Eye (tissue), 1 donor: ENCODE data around the gene AP5B1.

Experiments
- DNase-seq: peaks from one replicate; pipeline ENCODE4 v3.0.0-alpha.2; 2015

Gene AP5B1, protein sequence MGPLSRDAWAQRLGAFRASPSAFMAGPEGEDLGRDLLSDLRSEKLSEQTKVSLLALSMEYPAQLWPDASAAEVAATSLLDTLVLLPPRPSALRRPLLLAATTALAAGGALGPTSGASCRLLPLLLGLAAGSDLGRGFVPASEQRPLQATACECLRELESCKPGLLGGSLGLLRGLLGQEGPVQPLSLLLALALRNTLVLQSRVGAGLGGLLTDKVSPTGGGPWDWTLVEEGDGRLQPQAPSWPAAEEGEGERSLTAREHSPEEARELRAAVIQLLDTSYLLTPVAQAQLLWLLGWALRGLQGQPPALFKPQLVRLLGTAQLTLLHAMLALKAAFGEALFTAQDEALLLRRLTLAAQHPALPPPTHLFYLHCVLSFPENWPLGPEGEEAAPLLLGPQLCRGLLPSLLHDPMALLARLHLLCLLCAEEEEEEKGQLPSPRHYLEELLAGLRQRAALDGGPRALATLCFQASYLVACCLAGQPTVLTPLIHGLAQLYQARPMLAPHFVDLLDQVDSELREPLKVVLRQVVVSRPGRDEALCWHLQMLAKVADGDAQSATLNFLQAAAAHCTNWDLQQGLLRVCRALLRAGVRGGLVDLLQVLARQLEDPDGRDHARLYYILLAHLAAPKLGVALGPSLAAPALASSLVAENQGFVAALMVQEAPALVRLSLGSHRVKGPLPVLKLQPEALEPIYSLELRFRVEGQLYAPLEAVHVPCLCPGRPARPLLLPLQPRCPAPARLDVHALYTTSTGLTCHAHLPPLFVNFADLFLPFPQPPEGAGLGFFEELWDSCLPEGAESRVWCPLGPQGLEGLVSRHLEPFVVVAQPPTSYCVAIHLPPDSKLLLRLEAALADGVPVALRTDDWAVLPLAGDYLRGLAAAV

DNA sequence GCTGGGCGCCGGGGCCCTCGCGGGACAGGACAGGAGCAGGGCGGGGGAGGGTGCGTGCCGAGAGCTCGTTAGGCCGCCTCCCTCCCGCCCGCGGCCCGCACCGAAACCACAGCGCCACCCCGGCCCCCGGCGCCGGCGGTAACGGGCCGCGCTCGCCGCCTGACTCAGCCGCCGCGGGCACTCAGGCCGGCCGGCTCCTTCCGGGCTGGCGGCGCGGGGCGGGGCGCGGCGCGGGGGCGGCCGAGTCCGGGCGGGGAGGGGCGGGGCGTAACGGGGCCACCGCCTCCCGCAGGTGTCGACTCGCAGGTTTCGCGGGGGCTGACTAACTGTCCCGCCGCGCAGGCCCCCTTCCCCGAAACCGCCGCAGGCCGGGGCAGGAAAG, at the start of gene AP5B1:
Gene AP5B1 (minus strand): TSS at position 207 of the 382 bp plus-strand sequence. CDS start 385 bp downstream, outside the sequence.
- DNase-seq: peak; percentile 67

DNA sequence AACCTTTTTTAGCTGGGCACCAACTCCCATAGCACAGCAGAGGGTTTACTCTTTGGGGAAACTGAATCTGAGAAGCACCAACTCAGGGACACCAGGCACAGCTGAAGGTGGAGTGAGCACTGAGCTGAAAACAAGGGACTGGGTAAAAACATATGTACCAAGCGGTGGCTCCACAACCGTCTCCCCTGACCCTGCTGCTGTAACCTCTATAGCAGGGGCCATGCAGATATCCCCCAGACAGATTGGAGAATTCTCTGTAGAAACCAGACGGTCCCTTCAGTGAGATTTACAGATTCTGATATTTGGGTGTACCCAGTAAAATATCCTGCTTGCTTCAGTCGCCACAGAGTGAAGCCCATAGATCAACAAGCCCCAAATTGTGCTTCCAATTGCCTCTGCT, 48.7 kb upstream of the AP5B1 start:
- DNase-seq: no peak

DNA sequence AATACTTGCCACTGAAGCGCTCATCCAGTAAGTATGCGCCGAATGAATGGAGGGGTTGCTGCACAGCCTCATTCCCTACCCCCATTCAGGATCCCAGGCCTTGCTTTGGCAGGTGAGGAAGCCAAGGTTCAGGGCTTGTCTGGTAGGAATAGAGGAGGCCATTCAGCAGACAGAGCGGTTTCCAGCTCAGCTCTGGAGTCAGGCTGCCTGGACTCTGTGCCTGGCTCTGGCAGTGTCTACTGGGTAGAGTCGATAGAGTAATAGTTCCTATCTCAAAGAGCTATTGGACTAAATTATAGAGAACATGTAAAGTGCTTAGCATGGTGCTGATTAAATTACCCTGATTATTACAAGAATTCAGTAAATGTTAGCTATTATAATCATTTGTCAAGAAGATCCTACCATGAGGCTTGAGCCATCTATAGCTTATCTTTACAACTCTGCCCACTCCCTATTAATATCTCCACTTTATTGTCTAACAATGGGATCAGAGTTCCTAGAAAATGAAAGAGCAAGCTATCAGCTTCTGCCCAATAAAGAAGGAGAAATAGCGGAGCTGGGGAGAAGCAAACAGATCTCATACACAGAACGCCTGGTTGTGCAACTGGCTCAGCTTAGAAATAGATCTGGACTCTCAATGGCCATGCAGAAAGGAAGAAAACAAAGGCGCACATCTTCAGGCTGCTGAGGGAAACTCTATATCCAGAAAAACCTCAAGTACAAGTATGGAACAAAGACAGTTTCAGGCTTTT, 46.4 kb upstream of the AP5B1 start:
- no peak for DNase-seq

DNA sequence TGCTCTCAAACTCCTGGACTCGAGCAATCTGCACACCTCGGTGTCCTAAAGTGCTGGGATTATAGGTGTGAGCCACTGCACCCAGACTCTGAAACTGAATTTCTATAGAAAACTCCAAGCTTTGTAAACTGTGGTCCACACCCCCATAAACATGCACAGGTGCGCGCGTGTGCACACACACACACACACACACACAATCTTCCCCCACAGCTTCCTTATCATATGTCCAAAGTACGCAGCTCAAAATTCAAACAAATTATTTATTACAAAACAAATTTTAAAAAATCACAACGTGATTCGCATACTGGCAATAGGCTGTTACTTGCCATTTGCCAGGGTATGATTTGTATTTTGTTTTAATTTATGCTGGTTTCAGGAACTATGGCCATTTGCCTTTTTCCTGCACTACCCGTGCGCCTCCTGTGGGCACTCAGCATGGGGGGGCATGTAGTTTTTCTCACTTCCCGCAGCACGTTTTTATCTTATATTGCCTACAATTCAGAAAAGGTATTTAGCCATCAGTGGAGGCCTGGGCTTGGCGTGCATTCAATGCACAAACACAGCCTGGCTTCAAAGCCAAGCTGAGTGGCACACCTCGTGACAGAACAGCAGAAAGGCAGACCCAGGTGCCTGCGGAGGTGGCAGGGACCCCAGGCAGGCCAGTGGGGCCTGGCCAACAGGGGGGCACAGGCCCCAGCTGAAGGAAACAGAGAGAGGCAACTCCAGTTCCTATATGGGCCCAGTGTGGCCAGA, 42.2 kb upstream of the AP5B1 start:
- no peak for DNase-seq

DNA sequence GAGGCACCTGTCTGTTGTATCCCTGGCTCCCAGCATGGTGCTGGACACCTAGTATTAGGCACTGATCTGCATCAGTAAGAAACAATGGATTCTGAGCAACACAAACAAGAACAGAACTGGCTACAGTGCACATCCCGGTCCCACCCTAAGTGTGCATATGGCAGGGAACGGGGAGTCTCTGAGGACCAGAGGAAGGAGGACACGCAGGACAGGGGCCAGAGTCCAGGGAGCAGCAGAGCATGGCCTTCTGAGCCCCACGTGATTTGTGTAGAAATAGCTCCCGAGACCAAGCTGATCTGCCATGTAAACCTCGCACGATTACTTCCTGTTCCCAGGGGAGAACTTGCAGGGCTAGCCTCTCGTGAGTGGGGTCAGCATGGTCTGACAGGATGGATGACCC, 40.3 kb upstream of the AP5B1 start:
- no peak for DNase-seq

DNA sequence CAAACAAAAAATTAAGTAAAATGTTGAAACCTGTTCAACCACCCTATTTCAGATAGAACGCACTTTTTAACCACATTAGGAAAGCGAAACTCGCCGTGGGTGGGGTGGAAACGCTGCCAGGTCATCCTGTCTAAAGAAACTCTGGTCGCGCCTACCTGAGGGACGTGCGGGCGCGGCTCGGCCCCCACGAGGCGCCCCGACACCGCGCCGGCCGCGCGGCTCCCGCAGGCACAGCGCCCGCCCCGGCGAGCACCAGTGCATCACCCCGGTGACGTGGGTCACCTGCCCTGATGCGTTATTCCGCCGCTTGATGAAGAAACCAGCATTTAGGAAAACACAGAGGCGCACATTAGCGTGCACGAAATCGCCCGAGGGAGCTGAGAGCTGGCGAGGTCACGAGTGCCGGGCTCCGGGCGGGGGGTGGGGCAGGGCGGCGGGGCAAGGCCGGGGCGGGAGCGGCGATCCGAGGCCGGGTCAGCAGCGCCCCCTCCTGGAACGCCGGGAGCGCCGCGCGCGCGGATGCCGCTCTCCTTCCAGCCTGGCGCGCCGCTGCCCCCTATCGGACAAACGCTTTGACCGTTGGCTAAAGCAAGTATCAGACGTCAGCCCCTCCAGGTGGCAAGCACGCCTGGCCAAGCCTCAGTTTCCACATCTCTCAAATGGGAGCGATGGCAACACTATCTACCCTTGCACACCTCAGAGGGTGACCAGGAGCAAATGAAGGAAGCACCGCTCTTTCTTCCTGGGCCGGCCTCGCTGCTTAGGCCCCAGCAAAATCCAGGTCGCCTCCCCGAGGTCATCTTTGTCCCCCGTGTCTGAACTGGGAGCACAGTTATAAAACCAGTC, 37.3 kb upstream of the AP5B1 start:
- peak; percentile 97 for DNase-seq

DNA sequence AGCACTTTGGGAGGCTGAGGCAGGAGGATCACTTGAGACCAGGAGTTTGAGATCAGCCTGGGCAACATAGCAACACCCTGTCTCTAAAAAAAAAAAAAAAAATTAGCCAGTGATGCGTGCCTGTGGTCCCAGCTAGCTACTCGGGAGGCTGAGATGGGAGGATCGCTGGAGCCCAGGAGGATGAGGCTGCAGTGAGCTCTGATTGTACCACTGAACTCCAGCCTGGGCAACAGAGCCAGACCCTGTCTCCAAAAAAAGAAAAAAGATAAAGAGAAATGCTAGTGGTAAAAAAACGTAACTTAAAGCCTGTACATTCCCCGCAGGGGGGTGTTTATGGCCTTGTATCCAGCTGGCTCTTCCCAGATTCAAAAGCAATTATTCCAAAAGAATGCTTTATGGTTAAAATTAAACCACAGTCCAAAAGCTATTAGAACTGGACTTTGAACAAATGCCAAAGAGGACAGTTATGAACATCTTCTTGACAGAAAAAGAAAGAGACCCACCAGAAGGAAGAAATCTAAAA, 36.6 kb upstream of the AP5B1 start:
- peak; percentile 46 for DNase-seq

DNA sequence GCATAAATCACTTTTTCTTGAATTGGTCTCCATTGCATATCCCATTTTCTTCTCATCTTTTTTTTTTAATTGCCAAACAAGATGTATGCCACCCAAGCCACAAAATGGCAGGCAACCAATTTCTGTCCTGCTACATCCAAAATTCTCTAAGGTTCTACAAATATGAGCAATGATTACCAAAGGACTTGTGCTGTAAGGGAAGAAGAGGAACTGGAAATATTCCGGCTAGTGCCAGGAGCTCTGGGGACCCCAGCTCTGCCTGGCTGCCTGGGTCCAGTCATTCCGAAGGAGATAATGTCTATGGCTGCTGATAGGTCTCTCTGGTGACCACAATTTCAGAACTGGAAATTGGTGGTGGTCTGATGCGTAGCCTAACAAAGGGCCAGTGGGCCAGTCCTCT, 35.9 kb upstream of the AP5B1 start:
- no peak for DNase-seq

DNA sequence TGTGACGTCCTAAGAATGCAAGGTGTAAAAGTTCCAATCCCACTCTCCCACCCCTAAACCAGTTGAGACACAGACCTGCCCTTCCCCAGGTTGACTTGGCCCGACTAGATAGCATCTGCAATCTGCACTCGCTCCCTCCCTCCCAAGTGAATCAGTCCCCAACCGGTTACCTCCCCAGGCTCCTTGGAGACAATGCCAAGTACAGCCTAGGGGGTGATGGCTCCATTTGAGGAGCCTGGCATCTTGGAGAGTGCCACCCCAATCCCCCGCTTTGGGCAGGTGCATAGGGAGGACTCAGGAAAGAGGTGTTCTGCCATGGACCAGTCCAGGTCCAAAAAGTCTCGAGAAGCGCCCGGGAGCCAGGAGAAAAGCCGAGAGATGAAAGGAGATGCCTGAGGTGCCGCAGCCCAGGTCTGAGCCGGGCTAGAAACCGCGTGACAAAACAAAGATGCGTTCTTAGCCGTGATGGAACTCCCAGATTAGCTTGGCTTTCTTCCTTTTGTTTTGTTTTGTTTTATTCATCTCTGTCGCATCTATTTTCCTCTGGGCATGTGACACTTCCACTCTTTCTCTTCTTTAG, 34.3 kb upstream of the AP5B1 start:
- no peak for DNase-seq

DNA sequence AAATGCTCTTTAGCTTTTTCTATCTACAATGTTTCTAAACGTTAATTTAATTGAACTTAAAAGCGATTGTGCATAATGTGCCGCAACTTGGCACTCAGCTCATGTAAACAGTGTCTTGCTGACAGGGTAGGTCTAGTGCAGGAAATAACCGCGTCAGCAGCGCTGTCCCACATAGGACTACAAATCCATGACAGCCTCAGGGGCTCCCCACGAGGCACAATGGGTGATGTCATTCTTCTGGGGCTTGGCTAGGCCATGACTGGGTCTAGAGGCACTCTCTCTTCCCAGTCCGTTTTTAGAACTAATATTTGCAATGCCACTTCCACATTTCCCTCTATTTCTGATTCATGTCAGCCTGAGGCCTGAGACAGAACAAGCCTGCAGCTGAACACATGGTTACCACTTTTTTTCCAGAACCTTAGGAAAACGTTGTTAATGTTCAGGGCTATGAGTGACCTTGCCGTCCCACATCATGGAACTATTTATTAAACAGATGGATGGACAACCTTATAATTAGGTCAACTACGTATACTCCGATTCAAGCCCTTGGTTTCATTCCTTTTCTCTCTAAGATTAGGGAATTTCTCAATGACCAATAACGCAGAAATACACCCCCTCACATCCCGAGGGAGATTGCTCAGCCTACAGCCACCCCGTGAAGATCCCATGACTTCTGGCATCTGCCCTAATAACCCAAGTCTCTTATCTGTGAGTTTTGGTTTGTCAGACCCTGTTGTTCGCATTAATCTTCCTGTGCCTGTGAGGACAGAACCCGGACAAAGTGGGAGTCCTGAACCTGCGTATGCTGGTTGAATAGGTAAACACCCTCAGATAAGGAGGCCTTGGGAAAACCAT, 33.6 kb upstream of the AP5B1 start:
- DNase-seq: no peak

DNA sequence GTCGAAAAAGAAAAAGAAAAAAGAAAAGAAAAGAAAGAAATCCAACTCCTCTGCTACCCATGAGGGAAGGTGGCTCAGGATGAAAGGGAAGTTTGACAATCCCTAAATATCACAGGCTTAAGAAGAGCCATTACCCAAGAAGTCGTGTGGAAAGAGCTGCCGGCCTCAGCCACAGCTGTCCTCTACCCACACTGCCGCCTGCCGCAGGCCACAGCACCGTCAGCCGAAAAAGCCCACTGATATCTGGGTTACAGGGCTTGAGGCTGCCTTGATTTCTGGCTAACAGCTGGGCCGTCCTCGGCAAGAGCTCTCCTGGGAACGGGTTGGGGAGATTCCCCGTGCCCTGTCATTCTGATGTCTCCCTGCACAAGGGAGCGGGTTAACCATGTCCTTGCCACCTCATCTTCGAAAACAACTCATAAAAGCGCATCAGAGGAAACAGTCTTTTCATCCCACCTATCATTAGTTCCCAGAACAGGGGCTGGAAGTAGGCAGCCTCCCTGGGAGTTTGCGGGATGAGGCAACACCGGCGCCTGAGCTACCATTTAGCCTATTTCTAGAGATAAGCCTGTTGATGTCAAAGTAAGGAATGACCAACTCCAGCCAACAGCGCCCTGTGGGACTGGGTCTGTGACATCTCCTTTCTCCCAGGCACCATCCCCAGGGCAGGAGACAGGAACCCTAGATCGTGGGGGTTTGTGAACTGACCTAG, 31.1 kb upstream of the AP5B1 start:
- peak; percentile 34 for DNase-seq

DNA sequence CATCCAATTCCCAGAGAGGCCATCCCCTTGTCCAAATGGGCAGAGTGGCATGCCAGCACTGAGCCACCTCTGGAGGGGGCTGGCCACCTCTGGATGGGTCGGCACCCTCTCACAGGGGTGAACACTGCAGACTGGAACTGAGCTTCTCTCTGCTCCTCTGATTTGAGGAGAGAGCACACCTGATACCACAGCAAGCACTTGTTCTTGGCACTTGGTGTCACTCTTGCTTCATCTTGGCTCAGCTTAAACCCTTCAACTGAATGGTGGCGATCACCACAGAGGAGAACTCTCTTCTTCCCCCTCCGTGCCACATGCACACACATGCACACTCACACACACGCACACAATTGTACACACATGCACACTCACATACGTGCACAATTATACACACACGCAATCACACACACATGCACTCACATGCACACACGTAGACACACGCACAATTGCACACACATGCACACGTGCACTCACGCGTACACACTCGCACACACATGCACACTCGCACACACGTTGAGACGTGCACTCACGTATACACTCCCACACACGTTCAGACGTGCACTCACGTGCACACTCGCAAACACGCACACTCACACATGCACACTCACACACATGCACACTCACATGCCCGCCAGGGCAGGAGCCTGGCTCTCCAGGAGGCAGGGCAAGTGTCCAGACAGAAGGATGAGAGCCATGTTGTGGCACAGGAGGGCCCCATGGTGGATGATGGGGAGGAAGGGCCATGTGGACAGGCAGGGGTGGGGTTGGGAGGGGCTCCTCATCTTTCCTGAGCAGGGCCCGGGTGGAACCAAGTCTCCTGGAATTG, 29.5 kb upstream of the AP5B1 start:
- DNase-seq: no peak

DNA sequence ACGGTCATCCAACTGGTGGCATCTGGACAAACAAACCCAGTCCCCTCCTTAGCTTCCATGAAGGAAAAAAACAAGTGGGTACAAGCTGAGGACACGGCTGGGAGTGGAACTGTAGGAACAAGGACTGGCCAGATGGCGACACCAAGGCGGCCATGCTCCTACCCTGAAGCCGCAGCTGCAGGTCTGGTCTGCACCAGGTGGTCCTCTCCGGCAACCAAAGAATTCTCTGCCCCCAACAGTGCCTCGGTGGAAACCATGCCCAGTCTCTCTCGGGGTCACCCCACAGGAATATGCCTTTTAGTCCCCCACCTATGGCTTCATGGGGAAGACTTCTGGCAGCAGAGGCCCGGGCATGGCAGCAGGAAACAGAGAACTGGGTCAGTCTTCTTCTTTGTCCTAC, 28.7 kb upstream of the AP5B1 start:
- no peak for DNase-seq

DNA sequence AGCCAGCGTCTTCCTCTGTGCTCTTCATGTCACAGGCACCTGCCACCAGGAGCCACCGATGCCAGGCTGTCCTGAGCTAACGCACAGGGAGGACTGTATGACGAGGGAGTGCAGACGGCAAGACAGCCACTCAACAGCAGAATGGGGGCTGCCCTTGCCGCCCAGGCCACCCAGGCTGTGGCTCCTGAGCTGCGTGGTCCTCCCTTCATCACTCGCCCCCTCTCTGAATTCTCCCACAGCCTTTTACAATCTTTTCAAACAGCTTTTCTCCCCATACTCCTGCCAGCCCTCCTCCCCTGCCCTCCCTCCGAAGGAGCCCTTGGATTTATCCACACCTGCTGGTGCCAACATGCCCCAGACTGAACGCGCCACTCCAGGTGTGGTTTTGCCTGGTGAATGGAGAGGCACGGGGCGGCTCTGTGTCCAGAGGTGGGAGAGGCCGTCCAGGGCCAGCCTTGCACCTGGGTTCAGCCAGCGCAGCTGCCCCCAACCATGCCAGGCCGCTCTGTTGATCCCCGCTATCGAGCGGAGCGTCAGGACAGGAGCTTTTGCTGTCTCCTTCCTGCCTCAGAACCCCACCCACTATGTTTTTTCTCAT, 28.1 kb upstream of the AP5B1 start:
- DNase-seq: no peak

DNA sequence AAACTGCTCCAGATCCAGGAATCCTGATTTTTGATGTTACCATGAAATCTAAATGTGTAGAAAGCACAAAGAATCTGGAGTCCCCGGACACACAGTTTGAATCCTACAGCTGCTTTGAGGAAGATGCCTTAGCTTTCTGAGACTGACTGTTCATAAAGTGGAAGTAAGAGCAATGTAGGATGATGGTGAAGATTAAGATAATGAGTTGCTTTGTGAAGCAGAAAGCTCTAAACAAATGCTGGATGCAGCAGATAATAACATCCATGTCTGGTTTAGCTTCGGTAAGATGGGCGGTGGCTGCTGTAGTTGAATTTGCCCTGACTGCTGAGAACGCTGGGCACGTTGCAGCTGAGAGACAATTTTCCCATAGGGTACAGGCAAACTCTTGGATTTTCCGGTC, 26.2 kb upstream of the AP5B1 start:
- no peak for DNase-seq

DNA sequence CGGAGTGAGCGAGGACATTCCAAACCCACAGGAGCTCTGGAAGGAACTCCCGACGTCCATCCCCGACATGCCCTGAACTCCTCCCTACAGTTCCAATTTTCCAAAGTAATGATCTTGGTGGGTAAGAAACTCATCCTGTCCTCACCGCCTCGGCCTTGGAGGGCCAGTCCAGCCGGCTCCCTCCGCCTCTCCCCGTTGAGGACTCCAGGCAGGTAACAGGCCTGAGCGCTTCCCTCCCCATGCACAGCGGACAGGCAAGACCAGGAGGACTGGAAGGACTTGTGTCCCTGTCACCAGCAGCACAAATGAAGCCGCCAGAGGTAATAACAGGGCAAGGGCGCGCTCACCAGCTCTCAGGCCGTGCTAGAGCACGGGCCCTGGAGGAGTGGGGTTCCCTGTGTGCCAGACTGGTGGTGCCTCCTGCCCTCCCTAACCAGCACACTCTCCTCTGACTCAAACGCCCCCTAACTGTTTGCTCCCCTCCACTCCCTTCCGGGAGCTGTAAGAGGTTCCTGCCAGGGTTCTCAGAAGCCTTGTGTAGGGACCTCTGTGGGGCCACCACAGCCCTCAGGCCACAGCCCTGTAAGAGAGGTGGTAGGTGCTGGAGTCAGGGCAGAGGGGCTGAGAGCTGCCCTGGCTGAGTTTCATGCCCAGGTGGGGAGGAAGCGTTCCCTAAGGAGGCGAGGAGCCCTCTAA, 23.2 kb upstream of the AP5B1 start:
- DNase-seq: no peak

DNA sequence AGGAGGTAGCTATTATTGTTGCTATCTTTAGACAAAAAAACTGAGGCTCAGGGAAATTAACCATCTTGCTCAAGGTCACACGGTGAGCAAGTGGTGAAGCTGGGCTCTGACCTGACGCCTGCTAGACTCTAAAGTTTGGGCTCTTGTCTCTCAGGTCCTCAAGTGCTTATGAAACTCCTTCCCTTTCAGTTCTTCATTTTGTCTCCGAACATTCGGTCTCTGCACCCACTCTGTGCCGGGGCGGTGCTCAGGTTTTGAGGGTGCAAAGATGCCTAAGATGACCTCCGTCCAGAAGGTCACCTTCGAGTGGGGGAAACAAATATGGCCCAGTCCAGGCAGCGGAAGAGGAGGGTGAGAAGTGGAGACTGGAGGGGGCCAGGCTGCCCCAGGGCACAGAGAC, 22.1 kb upstream of the AP5B1 start:
- DNase-seq: no peak
